Endothelial cell of umbilical vein (primary cell): ENCODE data around the gene KCNAB2. TPM values are rescaled to one million over a fixed set of nuclear protein-coding genes. Genes with fewer than 3 reads are reported as not detected.

ENCODE experiments used
- BruUV-seq: library from RNA; stranded (reverse); fragments of 400-500 nt; replicated peaks from 2 replicates; lab custom pipeline; 2021; lab: Mats Ljungman, UMichigan
- CTCF ChIA-PET: fragments of 300-600, 350-600 bp; sonication (Branson Sonifier 250); formaldehyde crosslinking; loops from one replicate; lab custom pipeline; 2021; ENCODE audit warnings: antibody characterized with exemption, inconsistent platforms; lab: Charles Lee
- POLR2A ChIA-PET: fragments of 300-600, 350-600 bp; sonication (Branson Sonifier 250); formaldehyde crosslinking; loops from one replicate; lab custom pipeline; 2021; ENCODE audit warnings: antibody characterized with exemption, inconsistent platforms; lab: Charles Lee
- DNase-seq: peaks from one replicate; pipeline ENCODE4 v3.0.0-alpha.2; 2011; ENCODE audit warnings: low read depth, low spot score
- FAIRE-seq: peaks from 2 replicates; lab custom pipeline; 2011; peaks lifted over from hg19 to GRCh38; lab: Jason Lieb, UNC
- H2AFZ ChIP-seq: 2 replicates; pipeline ENCODE4 v1.6.0; 2012; ENCODE audit warnings: low read depth, low read length, control low read depth, inconsistent platforms
- H3K27ac ChIP-seq: 2 replicates; pipeline ENCODE4 v1.5.1; 2011; ENCODE audit warnings: low read depth, mild to moderate bottlenecking, control low read depth, low read length, moderate library complexity; ENCODE audit not compliant: insufficient read depth
- H3K27me3 ChIP-seq, 2 experiments: 2 replicates each; pipeline versions ENCODE4 v1.6.0 to v1.6.1; 2011; ENCODE audit warnings: low read length in 2 of 2, mixed read lengths in 1 of 2; ENCODE audit not compliant: control insufficient read depth in 2 of 2, insufficient read depth in 2 of 2
- H3K36me3 ChIP-seq, 2 experiments: 2 replicates in 1 of 2; 3 replicates in 1 of 2; pipeline ENCODE4 v1.5.1; 2011; ENCODE audit warnings: low read length in 2 of 2, mild to moderate bottlenecking in 1 of 2, moderate library complexity in 1 of 2; ENCODE audit not compliant: control insufficient read depth in 2 of 2, insufficient read depth in 2 of 2; ENCODE audit errors: extremely low read depth in 1 of 2
- H3K4me1 ChIP-seq: 3 replicates; pipeline ENCODE4 v1.5.1; 2011; ENCODE audit warnings: mild to moderate bottlenecking, low read length; ENCODE audit not compliant: control insufficient read depth, insufficient read depth; ENCODE audit errors: extremely low read depth
- H3K4me2 ChIP-seq: 2 replicates; pipeline ENCODE4 v1.6.1; 2011; ENCODE audit warnings: low read length, control low read depth, mixed read lengths; ENCODE audit not compliant: insufficient read depth
- H3K4me3 ChIP-seq, 3 experiments: fragments of 200-600 bp in 1 of 3; sonication (generic), shearing (Covaris generic) in 1 of 3; replicated peaks in 1 of 3; 2 replicates each; pipeline ENCODE4 v1.5.1; 2011 to 2016; ENCODE audit warnings: control low read depth in 3 of 3, low read length in 3 of 3, mild to moderate bottlenecking in 2 of 3, inconsistent platforms in 1 of 3, low read depth in 1 of 3, moderate library complexity in 1 of 3; ENCODE audit not compliant: insufficient read depth in 1 of 3
- H3K79me2 ChIP-seq: 2 replicates; pipeline ENCODE4 v1.6.0; 2012; ENCODE audit warnings: low read length, inconsistent platforms; ENCODE audit not compliant: control insufficient read depth, insufficient read depth
- H3K9ac ChIP-seq: replicated peaks from 2 replicates; pipeline ENCODE3; 2011; ENCODE audit warnings: low read length, control low read depth; ENCODE audit not compliant: insufficient read depth; ENCODE audit errors: extremely low read depth
- H3K9me1 ChIP-seq: replicated peaks from 3 replicates; pipeline ENCODE4 v1.6.0; 2011; ENCODE audit warnings: mild to moderate bottlenecking, low read length; ENCODE audit not compliant: control insufficient read depth, insufficient read depth; ENCODE audit errors: extremely low read depth
- H3K9me3 ChIP-seq: replicated peaks from 2 replicates; pipeline ENCODE4 v1.5.1; 2012; ENCODE audit warnings: low read length, inconsistent platforms; ENCODE audit not compliant: control insufficient read depth, insufficient read depth
- H4K20me1 ChIP-seq: replicated peaks from 2 replicates; pipeline ENCODE3; 2011; ENCODE audit warnings: mild to moderate bottlenecking, low read length; ENCODE audit not compliant: control insufficient read depth, insufficient read depth; ENCODE audit errors: extremely low read depth
- EZH2 ChIP-seq: IDR thresholded peaks from 2 replicates; pipeline ENCODE4 v1.6.1; 2012; ENCODE audit warnings: borderline replicate concordance, low read depth, mild to moderate bottlenecking, moderate library complexity, low read length, inconsistent platforms; ENCODE audit not compliant: severe bottlenecking
- FOS ChIP-seq: IDR thresholded peaks from 2 replicates; pipeline ENCODE4 v1.6.1; 2011; ENCODE audit warnings: mild to moderate bottlenecking, low read length, moderate library complexity, borderline replicate concordance; ENCODE audit not compliant: insufficient read depth
- MAX ChIP-seq: IDR thresholded peaks from 2 replicates; pipeline ENCODE4 v1.6.1; 2011; ENCODE audit not compliant: insufficient read depth, insufficient read length
- POLR2A ChIP-seq: IDR thresholded peaks from 2 replicates; pipeline ENCODE4 v1.6.1; 2012; ENCODE audit warnings: low read depth, mild to moderate bottlenecking, control low read depth, low read length
- dilution Hi-C: fragments of 300-500 bp; cut with MboI; formaldehyde crosslinking; loops from one replicate; pipeline ENCODE4 v1.15.0; 2019; ENCODE audit warnings: low sequenced_read_pairs; ENCODE audit not compliant: extremely low pct_ligation_motif_present
- intact Hi-C: fragments of 100-400 bp; cut with micrococcal nuclease; formaldehyde crosslinking; loops from one replicate; pipeline ENCODE4 v1.10.0; 2022
- polyA plus RNA-seq, 4 experiments: library from polyadenylated mRNA; depleted of rRNA in 3 of 4; stranded (reverse) in 3 of 4; unstranded in 1 of 4; fragments of >200 nt; gene quantifications; 2 replicates each; pipeline versions ENCODE4 v1.2.1 to v1.2.3, GENCODE V29; 2011 to 2012; ENCODE audit warnings: missing spikeins in 1 of 4
- total RNA-seq: library from RNA; stranded (reverse); gene quantifications from 2 replicates; pipeline ENCODE4 v1.2.3, GENCODE V29; 2021
- TF ChIP-seq, protein P1 (sequence below), 2 donors: IDR thresholded peaks; 1 replicate in 1 of 2; 2 replicates in 1 of 2; pipeline ENCODE4 v1.5.1; 2011; ENCODE audit warnings: low read length in 2 of 2, mild to moderate bottlenecking in 2 of 2, moderate library complexity in 2 of 2, control low read depth in 1 of 2, inconsistent platforms in 1 of 2, low read depth in 1 of 2; ENCODE audit not compliant: insufficient read depth in 1 of 2; ENCODE audit errors: extremely low read depth in 1 of 2

Gene KCNAB2
- total and polyA plus RNA-seq, 2 donors (not counting 3 experiments of a cell fraction or from before 2014, with no cell fraction given): 2.4 to 3.8 TPM

- Histone ChIP-seq H3K9me1 (no peaks in the 10 kb centered on the region), H2AFZ (no peak overlapping the region), H3K4me3 (no peak overlapping the region), H3K9me3 (no peaks in the 10 kb centered on the region), H3K36me3 (no peaks in the 10 kb centered on the region), H3K79me2 (no peaks in the 10 kb centered on the region), H3K27ac (no peak overlapping the region), H3K4me2 (no peak overlapping the region), H3K4me1 (no peaks in the 10 kb centered on the region), H3K27me3 (peaks cover 0 to 2% of the 10 kb centered on the region in 2 experiments), H3K9ac (no peak overlapping the region), H4K20me1 (no peaks in the 10 kb centered on the region)
- intact Hi-C loops (no loop called here), dilution Hi-C loops (no loop called here)
- ChIA-PET POLR2A (no interaction called here), CTCF (interaction anchor here (0.9 to 1.7 kb wide), 2 partner anchors 168 to 208 kb away, joined by 4 to 5 read pairs; no protein-coding TSS in a partner anchor)
- TF ChIP-seq FOS (peak; percentile 16), EZH2 (no peak), POLR2A (no peak), MAX (no peak)
- TF ChIP-seq, protein P1, sequence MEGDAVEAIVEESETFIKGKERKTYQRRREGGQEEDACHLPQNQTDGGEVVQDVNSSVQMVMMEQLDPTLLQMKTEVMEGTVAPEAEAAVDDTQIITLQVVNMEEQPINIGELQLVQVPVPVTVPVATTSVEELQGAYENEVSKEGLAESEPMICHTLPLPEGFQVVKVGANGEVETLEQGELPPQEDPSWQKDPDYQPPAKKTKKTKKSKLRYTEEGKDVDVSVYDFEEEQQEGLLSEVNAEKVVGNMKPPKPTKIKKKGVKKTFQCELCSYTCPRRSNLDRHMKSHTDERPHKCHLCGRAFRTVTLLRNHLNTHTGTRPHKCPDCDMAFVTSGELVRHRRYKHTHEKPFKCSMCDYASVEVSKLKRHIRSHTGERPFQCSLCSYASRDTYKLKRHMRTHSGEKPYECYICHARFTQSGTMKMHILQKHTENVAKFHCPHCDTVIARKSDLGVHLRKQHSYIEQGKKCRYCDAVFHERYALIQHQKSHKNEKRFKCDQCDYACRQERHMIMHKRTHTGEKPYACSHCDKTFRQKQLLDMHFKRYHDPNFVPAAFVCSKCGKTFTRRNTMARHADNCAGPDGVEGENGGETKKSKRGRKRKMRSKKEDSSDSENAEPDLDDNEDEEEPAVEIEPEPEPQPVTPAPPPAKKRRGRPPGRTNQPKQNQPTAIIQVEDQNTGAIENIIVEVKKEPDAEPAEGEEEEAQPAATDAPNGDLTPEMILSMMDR (IDR thresholded peaks at IDR 0.05; ENCODE audit: extremely low read depth in 1 of 2, insufficient read depth in 1 of 2, low read depth in 1 of 2, low read length in 2 of 2): no peak
- no TSS peak for BruUV-seq
- DNase-seq: no peak
- FAIRE-seq: no peak
Observed at GRCh38 chr1:6037338-6037762, 8.3 kb upstream of the KCNAB2 start.

DNA sequence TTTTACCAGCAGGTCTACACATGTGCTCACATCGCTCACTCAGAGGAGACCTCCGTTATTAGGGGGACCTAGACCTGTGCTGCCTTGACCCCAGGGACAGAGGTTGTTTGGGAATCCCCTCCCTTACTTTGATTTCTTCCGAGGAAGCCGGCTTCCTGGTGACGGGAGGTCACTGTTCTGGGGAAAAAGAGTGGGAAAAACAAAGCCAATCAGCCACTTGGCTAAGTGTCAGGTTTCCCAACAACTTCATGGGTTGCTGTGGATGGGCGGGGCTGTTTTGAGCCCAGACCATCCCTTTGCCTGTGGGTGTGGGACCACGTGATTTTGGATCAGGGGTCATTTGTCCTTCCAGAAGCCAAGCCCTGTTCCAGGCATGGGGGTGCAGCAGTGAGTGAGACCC lies 7.1 kb upstream of the KCNAB2 start:
- no peak overlapping the region for H3K4me3 ChIP-seq
- no peaks in the 10 kb centered on the region for H3K9me3 ChIP-seq
- no peaks in the 10 kb centered on the region for H4K20me1 ChIP-seq
- FAIRE-seq: no peak
- H3K36me3 ChIP-seq: no peaks in the 10 kb centered on the region
- no peak overlapping the region for H3K4me2 ChIP-seq
- ChIA-PET CTCF (interaction anchor here (1.4 kb wide), 1 partner anchor 15 kb away, joined by 3 read pairs; no protein-coding TSS in a partner anchor), POLR2A (no interaction called here)
- intact Hi-C loops (no loop called here), dilution Hi-C loops (no loop called here)
- H3K79me2 ChIP-seq: no peaks in the 10 kb centered on the region
- DNase-seq: no peak
- BruUV-seq: no TSS peak
- no peak overlapping the region for H3K9ac ChIP-seq
- H3K27ac ChIP-seq: no peak overlapping the region
- H3K4me1 ChIP-seq: no peaks in the 10 kb centered on the region
- TF ChIP-seq FOS: no peak
- TF ChIP-seq EZH2: no peak
- no peaks in the 10 kb centered on the region for H3K9me1 ChIP-seq
- H3K27me3 ChIP-seq: no peaks in the 10 kb centered on the region
- H2AFZ ChIP-seq: no peak overlapping the region
